Measurements from ENCODE around the gene FLYWCH2.

DNA sequence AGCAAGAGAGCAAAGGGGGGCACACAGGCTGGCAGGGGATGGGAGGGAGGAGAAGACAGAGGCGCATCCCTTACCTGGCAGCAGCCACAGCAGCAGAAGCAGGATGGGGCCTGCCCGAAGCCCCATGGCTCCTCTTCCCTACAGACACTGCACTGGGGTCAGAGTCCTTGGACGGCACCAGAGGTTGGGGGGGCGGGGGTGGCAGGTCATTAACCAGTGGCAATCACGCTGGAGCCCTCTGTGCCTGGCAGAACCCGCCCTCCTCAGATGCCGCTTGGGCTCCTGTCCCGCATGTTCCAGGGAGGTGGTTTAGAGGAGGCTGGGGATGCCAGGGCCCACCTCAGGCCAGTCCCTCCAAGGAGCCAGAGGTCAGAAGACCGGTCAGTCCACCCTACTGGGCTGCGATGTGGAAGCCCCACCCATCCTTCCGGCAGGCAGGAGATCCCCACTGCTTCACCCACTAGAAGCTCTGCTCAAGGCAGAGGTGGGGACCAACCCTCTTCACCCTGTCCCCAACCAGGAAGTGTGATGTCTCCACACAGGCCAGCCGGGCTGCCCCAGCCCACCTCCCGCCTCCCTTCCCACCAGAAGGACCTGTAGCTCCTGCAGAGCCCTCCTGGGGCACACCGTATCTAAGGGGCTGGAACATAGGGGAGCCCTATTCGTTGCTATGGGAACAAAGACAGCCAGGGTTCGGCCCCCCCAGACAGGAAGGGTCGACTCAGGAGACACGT is 41.2 kb upstream of the FLYWCH2 start:
- TF ChIP-seq, protein P1, sequence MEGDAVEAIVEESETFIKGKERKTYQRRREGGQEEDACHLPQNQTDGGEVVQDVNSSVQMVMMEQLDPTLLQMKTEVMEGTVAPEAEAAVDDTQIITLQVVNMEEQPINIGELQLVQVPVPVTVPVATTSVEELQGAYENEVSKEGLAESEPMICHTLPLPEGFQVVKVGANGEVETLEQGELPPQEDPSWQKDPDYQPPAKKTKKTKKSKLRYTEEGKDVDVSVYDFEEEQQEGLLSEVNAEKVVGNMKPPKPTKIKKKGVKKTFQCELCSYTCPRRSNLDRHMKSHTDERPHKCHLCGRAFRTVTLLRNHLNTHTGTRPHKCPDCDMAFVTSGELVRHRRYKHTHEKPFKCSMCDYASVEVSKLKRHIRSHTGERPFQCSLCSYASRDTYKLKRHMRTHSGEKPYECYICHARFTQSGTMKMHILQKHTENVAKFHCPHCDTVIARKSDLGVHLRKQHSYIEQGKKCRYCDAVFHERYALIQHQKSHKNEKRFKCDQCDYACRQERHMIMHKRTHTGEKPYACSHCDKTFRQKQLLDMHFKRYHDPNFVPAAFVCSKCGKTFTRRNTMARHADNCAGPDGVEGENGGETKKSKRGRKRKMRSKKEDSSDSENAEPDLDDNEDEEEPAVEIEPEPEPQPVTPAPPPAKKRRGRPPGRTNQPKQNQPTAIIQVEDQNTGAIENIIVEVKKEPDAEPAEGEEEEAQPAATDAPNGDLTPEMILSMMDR (IDR thresholded peaks at IDR 0.05): no peak
- TF ChIP-seq EP300 (IDR thresholded peaks at IDR 0.05) (no peak), POLR2A (IDR thresholded peaks at IDR 0.05) (no peak), POLR2AphosphoS5 (IDR thresholded peaks at IDR 0.05) (no peak)
